NCI-H1436 treated with DMSO at 0.1 percent for 48 hours (cell line): ENCODE measurements around the gene CCSER2.
"Not testable (repeated sequence)": the region's sequence is repeated elsewhere in the genome, so short reads cannot be mapped to it uniquely, and the experiment has no call there.

ENCODE experiments used
- DNase-seq: peaks from one replicate; lab custom pipeline; 2025; lab: John Stamatoyannopoulos, UW

Gene CCSER2

GRCh38 chr10:84328418-84329195 is at the start of gene CCSER2:
Gene CCSER2, plus strand, starts transcription at chr10:84328589. Its CDS starts 42,464 bp downstream, at chr10:84371053.
- DNase-seq: no peak

GRCh38 chr10:84279876-84280475 is 48.4 kb upstream of the CCSER2 start:
- not testable (repeated sequence) for DNase-seq

- no peak for DNase-seq
These were observed 41.7 kb upstream of the CCSER2 start for GRCh38 chr10:84286695-84287094.

DNA sequence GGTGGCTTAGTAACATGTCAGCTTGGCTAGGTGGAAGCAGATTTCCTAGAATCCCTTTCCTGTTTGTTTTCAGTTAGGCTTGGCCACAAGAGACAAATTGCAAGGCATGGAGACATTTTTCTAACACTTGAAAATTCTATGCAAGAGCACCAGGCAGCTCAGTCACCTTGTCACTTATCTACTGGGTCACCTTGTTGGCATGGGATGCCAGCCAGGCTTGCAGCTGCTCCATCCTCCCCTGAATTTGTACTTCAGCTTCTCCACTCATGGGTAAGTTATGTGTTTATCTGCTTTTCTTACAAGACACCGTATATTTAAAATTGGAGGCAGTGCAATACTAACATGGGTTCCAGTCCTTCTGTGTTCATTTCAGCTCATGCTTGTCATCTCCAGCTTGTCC is 40.2 kb upstream of the CCSER2 start:
- no peak for DNase-seq

DNA sequence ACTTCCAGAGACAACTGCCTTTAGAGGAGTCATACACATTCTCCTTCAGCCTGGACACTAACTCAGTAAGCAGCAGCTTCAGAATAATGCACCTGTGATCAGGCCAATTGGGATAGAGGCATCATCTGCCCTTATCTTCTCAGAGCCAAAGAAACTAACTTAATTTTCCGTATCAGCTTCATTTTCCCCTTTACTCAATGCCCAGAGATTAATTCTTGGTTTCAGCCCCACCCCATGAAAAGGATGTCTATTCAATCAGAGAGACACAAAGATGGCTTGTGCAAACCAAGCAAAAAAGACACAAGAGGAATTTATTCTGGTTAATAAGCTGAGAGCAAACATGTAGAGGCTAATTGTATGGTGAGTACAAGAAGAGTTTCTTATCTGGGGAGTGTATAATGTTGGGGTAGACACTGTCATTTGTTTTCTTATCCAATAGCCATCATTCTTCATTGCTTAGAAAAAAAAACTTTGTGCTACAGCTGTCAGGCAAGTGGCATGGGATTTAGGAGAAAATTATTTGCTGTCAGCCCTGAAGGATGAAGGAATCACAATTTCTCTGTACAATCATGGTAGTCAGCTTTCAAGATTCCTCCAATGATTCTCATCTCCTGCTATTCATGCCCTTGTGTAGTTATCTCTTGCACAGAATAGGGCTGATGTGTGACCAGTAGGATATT is 38.7 kb upstream of the CCSER2 start:
- DNase-seq: no peak

- no peak for DNase-seq
These were observed 38.2 kb upstream of the CCSER2 start for GRCh38 chr10:84290235-84290634.

DNA sequence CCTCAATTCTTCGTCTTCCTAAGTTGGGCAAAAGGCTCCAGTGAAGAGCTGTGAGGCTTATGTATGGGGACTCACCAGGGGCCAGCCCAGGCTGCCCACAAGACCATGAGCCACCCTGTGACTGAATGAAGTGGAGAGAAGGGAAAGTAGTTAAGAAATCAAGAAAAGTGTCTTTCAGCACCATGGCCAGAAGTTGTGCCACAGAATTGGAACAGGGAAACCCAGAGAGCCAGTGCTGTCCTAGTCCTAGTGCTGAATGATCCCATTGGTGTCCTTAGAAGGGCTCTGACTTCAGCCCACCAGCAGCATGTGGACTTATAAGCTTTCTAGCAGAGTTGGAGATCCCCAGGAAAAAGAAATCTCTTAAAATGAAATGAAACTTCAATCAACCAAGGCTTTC is 37.0 kb upstream of the CCSER2 start:
- DNase-seq: no peak

DNA sequence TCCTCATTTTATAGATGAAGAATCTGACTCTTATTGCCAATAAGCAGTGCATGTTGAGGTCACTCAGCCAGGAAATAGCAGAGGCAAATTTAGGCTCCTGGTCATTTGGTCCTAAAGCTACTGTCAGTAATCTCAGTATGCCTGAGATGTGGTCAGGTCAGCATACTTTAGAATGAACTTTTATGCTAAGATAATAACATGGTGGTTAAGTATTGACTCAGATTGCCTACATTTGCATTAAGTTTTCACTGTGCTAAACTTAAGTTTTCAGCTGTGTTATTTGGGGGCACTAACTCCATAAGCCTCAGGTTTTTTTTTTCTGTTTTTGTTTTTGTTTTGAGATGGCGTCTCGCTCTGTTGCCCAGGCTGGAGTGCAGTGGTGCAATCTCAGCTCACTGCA is 35.9 kb upstream of the CCSER2 start:
- DNase-seq: no peak

- DNase-seq: no peak
These were observed 35.2 kb upstream of the CCSER2 start for GRCh38 chr10:84293171-84293570.

GRCh38 chr10:84293574-84294016 is 34.8 kb upstream of the CCSER2 start:
- no peak for DNase-seq

DNA sequence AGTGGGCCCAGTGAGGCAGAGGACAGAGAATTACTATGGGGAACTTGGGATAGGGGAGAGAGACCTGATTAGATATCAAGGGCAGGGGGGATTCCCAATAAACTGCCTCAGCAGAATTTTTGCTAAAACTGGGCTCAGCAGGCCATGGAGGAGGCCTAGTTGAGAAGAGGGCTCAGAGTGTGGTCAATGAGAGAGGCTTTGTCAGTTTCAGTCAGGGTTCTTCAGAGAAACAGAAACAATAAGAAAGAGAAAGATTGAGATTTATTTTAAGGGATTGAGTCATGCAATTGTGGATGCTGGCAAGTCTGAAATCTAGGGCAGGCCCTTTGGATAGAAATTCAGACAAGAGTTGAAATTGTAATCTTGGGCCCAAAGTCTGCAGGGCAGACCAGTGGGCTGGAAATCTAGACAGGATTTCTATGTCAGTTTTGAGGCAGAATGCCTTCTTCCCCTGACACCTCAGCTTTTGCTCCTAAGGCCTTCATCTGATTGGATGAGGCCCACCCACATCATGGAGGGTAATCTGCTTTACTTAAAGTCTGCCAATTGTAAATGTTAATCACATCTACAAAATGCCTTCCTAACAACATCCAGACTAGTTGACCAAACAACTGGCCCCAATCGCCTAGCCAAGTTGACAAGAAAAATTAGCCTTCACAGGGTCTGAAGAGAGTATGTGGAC is 33.5 kb upstream of the CCSER2 start:
- DNase-seq: no peak

DNA sequence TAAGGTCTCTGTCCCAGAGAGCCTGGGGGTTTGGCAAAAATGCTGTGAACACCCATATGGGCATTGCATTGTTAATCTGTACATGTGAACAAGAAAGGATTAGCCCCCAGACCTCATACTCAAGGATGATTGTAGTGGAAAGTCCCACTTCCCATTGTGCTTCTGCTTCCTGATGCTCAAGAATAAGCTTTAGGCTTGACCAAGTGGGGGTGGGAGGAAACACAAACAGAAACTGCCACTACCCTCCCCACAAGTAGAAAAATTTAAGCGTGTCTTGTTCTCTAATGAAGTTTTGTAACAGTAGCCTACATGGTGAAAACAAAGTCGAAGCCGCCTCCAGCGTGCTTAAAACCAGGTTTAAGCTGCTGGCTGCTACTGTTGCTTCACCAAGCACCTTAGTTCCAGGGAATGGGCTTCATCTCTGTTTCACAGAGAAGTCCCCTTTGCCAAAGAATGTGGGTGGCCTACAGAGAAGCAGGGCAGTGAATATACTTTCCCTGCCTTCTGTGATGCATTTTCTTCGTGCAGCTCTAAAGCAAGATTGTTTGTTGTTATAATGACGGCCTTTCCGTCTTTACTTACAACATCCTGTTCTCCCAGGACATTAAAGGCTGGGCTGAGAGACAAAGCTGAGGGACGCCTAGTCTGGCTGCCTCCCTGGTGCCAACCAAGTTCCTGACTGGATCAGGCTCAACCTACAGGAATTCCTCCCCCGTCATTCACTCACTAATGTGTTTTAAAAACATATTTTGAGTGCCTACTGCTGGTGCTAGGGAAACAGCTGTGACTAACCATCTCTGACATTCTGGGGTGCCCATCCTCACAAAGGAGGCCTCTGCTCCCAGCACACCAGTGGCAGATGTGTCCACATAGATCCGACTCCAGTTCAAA is 32.1 kb upstream of the CCSER2 start:
- DNase-seq: no peak

GRCh38 chr10:84298057-84298456 is 30.3 kb upstream of the CCSER2 start:
- DNase-seq: no peak

DNA sequence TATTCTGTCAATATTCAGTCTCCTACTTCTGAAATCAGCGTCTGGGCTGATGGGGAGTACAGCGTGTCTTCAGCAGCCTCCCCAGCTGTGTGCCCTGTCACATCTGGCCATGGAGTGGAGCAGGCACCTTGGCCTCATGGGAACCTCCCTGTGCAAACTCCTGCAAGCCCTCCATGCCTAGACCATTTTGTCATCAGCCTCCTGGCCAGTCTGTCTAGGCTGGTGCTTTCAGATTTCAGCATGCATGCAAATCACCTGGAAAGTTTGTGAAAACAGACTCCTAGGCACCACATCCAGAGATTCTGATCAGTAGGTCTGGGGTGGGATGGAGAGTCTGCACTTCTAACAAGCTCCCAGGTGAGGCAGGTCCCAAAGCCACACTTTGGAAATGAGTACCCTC is 26.2 kb upstream of the CCSER2 start:
- no peak for DNase-seq

DNA sequence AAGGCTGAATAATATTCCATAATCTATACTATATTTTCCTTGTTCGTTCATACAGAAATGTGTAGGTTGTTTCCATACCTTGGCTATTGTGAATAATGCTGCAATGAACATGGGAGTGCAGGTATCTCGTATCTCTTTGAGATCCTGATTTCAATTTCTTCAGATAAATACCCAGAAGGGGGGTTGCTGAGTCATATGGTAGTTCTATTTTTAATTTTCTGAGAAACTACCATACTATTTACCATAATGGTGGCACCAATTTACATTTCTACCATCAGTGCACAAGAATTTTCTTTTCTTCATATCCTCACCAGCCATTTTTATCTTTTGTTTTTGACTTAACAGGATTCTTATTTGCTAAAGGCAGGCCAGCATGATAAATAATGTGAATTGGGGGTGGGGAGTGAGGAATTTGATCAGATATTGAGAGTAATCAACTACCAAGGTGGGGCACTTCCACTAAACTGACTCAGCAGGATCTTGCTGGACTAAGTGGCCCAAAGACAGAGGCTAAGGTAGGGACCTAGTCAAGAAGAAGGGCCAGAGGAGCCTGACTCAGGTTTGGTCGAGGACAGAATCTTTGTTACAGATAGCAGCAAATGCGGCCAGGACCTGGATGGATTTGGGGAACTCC is 21.5 kb upstream of the CCSER2 start:
- no peak for DNase-seq

DNA sequence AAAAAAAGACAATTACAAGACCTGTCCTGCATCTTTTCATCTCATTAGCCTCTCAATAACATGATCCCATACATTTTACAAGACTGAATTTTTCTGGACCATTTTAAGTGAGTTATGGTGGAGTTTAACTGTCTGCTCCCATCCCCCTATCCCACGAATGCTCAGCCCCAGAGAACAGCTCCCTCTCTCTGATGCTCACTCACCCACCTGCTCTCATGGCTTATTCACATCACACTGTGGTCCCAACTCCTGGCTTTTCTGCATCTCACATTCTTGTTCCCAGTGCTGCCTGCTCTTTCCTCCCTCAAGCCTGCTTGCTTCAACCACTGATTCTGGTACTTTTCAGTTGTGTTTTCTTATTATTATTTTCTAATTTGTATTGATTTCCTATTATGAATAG is 20.4 kb upstream of the CCSER2 start:
- no peak for DNase-seq

GRCh38 chr10:84308481-84309304 is 19.7 kb upstream of the CCSER2 start:
- DNase-seq: no peak

DNA sequence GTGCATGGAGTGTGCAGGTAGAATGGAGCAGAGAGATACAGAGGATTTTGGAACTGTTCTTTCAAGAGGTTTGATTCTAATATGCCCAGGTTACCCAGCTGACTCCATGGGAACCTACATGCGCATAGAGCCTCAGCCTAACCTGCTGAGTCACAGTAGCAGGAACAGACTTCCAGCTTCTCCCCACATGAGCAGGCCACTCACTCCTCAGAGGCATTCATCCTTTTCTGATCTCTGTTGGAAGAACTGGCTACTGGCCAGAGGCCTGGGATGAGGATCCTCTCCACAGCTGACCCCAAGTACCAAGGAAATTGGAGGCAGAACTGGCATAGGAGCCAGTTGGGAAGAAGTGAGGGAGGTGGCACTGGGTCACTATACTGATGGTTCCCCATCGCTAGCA is 17.9 kb upstream of the CCSER2 start:
- DNase-seq: no peak

DNA sequence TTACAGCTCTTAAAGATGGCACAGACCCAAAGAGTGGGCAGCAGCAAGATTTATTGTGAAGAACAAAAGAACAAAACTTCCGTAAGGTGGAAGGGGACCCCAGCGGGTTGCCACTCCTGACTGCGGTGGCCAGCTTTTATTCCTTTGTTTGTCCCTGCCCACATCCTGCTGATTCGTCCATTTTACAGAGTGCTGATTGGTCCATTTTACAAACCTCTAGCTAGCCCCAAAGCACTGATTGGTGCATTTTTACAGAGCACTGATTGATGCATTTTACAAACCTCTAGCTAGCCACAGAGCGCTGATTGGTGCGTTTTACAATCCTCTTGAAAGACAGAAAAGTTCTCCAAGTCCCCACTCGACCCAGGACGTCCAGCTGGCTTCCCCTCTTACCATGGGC is 16.8 kb upstream of the CCSER2 start:
- no peak for DNase-seq

DNA sequence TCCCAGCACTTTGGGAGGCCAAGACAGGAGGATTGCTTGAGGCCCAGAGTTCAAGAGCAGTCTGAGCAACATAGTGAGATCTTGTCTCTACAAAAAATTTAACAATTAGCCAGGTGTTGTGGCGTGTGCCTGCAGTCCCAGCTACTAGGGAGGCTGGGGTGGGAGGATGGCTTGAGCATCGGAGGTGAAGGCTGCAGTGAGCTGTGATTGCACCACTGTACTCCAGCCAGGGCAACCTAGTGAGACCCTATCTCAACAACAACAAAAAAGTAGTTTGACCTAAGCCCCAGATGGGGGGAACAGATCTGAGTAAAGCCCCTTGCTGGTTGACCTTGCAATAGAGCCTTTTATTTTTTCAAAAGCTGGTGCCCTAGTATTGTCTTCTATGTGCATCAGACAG is 15.6 kb upstream of the CCSER2 start:
- no peak for DNase-seq
